Calu3 (cell line): ENCODE results near the gene NHSL2. TPM values are rescaled to one million over a fixed set of nuclear protein-coding genes. Genes with fewer than 3 reads are reported as not detected.

Experiments used
- BruUV-seq: library from RNA; stranded (reverse); fragments of 400-500 nt; replicated peaks from 2 replicates; lab custom pipeline; 2021; lab: Mats Ljungman, UMichigan
- CTCF ChIA-PET: fragments of 300-600 bp; sonication (Branson Sonifier 250); formaldehyde crosslinking; loops from one replicate; lab custom pipeline; 2022; ENCODE audit warnings: antibody characterized with exemption; lab: Charles Lee
- DNase-seq: peaks from one replicate; pipeline ENCODE4 v3.0.0; 2022
- H3K27ac Mint-ChIP-seq: one replicate; pipeline ENCODE4 v1.8.0; 2022; ENCODE audit warnings: mixed read lengths; ENCODE audit not compliant: unreplicated experiment
- H3K27me3 Mint-ChIP-seq: one replicate; pipeline ENCODE4 v1.8.0; 2022; ENCODE audit warnings: mixed read lengths; ENCODE audit not compliant: unreplicated experiment
- H3K36me3 Mint-ChIP-seq: one replicate; pipeline ENCODE4 v1.8.0; 2022; ENCODE audit warnings: mild to moderate bottlenecking, moderate library complexity, mixed read lengths; ENCODE audit not compliant: insufficient read depth, unreplicated experiment
- H3K4me1 Mint-ChIP-seq: one replicate; pipeline ENCODE4 v1.8.0; 2022; ENCODE audit warnings: mild to moderate bottlenecking, low read depth, mixed read lengths; ENCODE audit not compliant: unreplicated experiment
- H3K4me3 Mint-ChIP-seq: one replicate; pipeline ENCODE4 v1.8.0; 2022; ENCODE audit warnings: mild to moderate bottlenecking, low read depth, moderate library complexity, mixed read lengths; ENCODE audit not compliant: unreplicated experiment
- H3K9me3 Mint-ChIP-seq: one replicate; pipeline ENCODE4 v1.8.0; 2022; ENCODE audit warnings: low read depth, mixed read lengths; ENCODE audit not compliant: unreplicated experiment
- CTCF ChIP-seq: fragments of 200-600 bp; IDR thresholded peaks from one replicate; pipeline ENCODE4 v1.8.0; 2022; ENCODE audit warnings: antibody characterized with exemption; ENCODE audit not compliant: unreplicated experiment
- intact Hi-C: fragments of 100-400 bp; cut with micrococcal nuclease; formaldehyde crosslinking; loops from one replicate; pipeline ENCODE4 v1.10.0; 2022; ENCODE audit not compliant: unreplicated experiment
- total RNA-seq: library from RNA; stranded (reverse); gene quantifications from 2 replicates; pipeline ENCODE4 v1.2.3, GENCODE V29; 2022

NHSL2 gene
- total RNA-seq, 1 experiment from 2014 or later: 0.09 TPM

- Mint-ChIP-seq H3K4me1 (peaks cover 9% of the 10 kb centered on the region), H3K36me3 (no peaks in the 10 kb centered on the region), H3K9me3 (no peaks in the 10 kb centered on the region), H3K4me3 (no peak overlapping the region), H3K27me3 (peaks cover 26% of the 10 kb centered on the region), H3K27ac (no peak overlapping the region)
- no peak for TF ChIP-seq CTCF
- CTCF ChIA-PET: no interaction called here
- no TSS peak for BruUV-seq
- DNase-seq: no peak
- intact Hi-C loops: no loop called here
Measured at GRCh38 chrX:72027914-72028307, 117.3 kb downstream of the NHSL2 start.

- no peak for DNase-seq
- Mint-ChIP-seq H3K9me3 (no peaks in the 10 kb centered on the region), H3K27ac (no peak overlapping the region), H3K4me1 (peaks cover 9% of the 10 kb centered on the region), H3K27me3 (peaks cover 16% of the 10 kb centered on the region), H3K36me3 (no peaks in the 10 kb centered on the region), H3K4me3 (no peak overlapping the region)
- CTCF ChIA-PET: interaction anchor here (1.7 kb wide), 1 partner anchor 10 kb away, joined by 9 read pairs; no protein-coding TSS in a partner anchor
- intact Hi-C loops: no loop called here
- no TSS peak for BruUV-seq
- TF ChIP-seq CTCF: no peak
Measured at GRCh38 chrX:72028701-72029470, 118.2 kb downstream of the NHSL2 start.

GRCh38 chrX:72029483-72030411, 119.1 kb downstream of the NHSL2 start:
- peaks cover 12% of the 10 kb centered on the region for H3K27me3 Mint-ChIP-seq
- no peaks in the 10 kb centered on the region for H3K9me3 Mint-ChIP-seq
- no peak for TF ChIP-seq CTCF
- no peak overlapping the region for H3K27ac Mint-ChIP-seq
- H3K4me3 Mint-ChIP-seq: no peak overlapping the region
- H3K36me3 Mint-ChIP-seq: no peaks in the 10 kb centered on the region
- peak; percentile 41 for DNase-seq
- no TSS peak for BruUV-seq
- intact Hi-C loops: no loop called here
- H3K4me1 Mint-ChIP-seq: peaks cover 9% of the 10 kb centered on the region
- CTCF ChIA-PET: interaction anchor here (1.1 to 1.7 kb wide), 2 partner anchors 11 to 97 kb away, joined by 8 to 9 read pairs; no protein-coding TSS in a partner anchor

GRCh38 chrX:72030431-72030830, 119.8 kb downstream of the NHSL2 start:
- no peak for DNase-seq
- intact Hi-C loops: no loop called here
- H3K4me3 Mint-ChIP-seq: no peak overlapping the region
- peaks cover 9% of the 10 kb centered on the region for H3K4me1 Mint-ChIP-seq
- CTCF ChIA-PET: interaction anchor here (1.1 to 1.7 kb wide), 2 partner anchors 12 to 96 kb away, joined by 8 to 9 read pairs; no protein-coding TSS in a partner anchor
- no peaks in the 10 kb centered on the region for H3K36me3 Mint-ChIP-seq
- no TSS peak for BruUV-seq
- H3K27me3 Mint-ChIP-seq: peaks cover 12% of the 10 kb centered on the region
- no peak overlapping the region for H3K27ac Mint-ChIP-seq
- TF ChIP-seq CTCF: no peak
- H3K9me3 Mint-ChIP-seq: no peaks in the 10 kb centered on the region
